Spleen (tissue), 11 donors: ENCODE data around the gene WDR13. TPM values are rescaled to one million over a fixed set of nuclear protein-coding genes. Genes with fewer than 3 reads are reported as not detected.
"Not testable (repeated sequence)": the region's sequence is repeated elsewhere in the genome, so short reads cannot be mapped to it uniquely, and the experiment has no call there.

Source experiments
- DNase-seq: peaks from one replicate; pipeline ENCODE4 v3.0.0-alpha.2; 2020
- H3K27ac ChIP-seq, 8 donors: fragments of 200-600 bp; sonication (generic) in 7 of 8; 1 replicate in 4 of 8; 2 replicates in 4 of 8; pipeline versions ENCODE4 v1.5.0 to v1.8.0; 2016 to 2021; ENCODE audit warnings: inconsistent platforms in 4 of 8, mild to moderate bottlenecking in 4 of 8, moderate library complexity in 1 of 8
- H3K27me3 ChIP-seq, 7 donors: fragments of 200-600 bp; sonication (generic) in 6 of 7; replicated peaks in 1 of 7; 1 replicate in 4 of 7; 2 replicates in 3 of 7; pipeline versions ENCODE4 v1.5.0 to v1.8.0; 2016 to 2021; ENCODE audit warnings: inconsistent platforms in 3 of 7, mild to moderate bottlenecking in 1 of 7
- H3K36me3 ChIP-seq, 6 donors: fragments of 200-600 bp; sonication (generic) in 5 of 6; 1 replicate in 4 of 6; 2 replicates in 2 of 6; pipeline versions ENCODE4 v1.5.0 to v1.8.0; 2016 to 2021; ENCODE audit warnings: inconsistent platforms in 2 of 6
- H3K4me1 ChIP-seq, 6 donors: fragments of 200-600 bp; sonication (generic) in 5 of 6; 1 replicate in 3 of 6; 2 replicates in 3 of 6; pipeline versions ENCODE4 v1.5.0 to v1.8.0; 2016 to 2021; ENCODE audit warnings: inconsistent platforms in 3 of 6
- H3K4me3 ChIP-seq, 8 donors: fragments of 200-600 bp; sonication (generic) in 7 of 8; 1 replicate in 4 of 8; 2 replicates in 4 of 8; pipeline versions ENCODE4 v1.5.0 to v1.8.0; 2016 to 2021; ENCODE audit warnings: inconsistent platforms in 4 of 8, mild to moderate bottlenecking in 4 of 8, moderate library complexity in 2 of 8
- H3K9me3 ChIP-seq, 8 donors: fragments of 200-600 bp; sonication (generic) in 7 of 8; 1 replicate in 4 of 8; 2 replicates in 4 of 8; pipeline versions ENCODE4 v1.5.0 to v1.8.0; 2016 to 2021; ENCODE audit warnings: inconsistent platforms in 4 of 8
- POLR2A ChIP-seq, 3 donors: fragments of 450-650 bp; IDR thresholded peaks; one replicate each; pipeline ENCODE4 v1.5.1; 2017; ENCODE audit warnings: antibody characterized with exemption in 3 of 3, mild to moderate bottlenecking in 1 of 3
- POLR2AphosphoS5 ChIP-seq, 3 donors: sonication (generic); formaldehyde crosslinking; IDR thresholded peaks; one replicate each; pipeline ENCODE4 v1.5.1; 2017; ENCODE audit warnings: antibody characterized with exemption in 3 of 3
- WGBS, 5 donors: extraction: QIAGEN DNeasy Blood & Tissue Kit in 3 of 5; methylation state at CpG; one replicate each; pipeline versions ENCODE4 v1.1.5 to v1.1.7; 2013 to 2018; 5-methylcytosine and 5-hydroxymethylcytosine counted together
- intact Hi-C: fragments of 100-400 bp; cut with DNase I; formaldehyde crosslinking; loops from one replicate; pipeline ENCODE4 v1.15.0; 2023; ENCODE audit warnings: low total_unique reads
- polyA plus RNA-seq, 3 donors: library from polyadenylated mRNA; stranded (reverse); fragments of 200-250 nt; gene quantifications; one replicate each; pipeline ENCODE4 v1.2.1, GENCODE V29; 2013
- small RNA-seq, 4 donors: library from RNA; depleted of rRNA; stranded (forward); fragments of <200 nt; gene quantifications; one replicate each; pipeline ENCODE3, GENCODE V24; 2016
- total RNA-seq, 7 donors: library from RNA; depleted of rRNA in 3 of 7; stranded (reverse); fragments of >200 nt in 3 of 7; fragmentation: NEBNext Ultra II Directional in 4 of 7; extraction: Animal tissue kit (Norgen Biotek cat#: 25700) in 4 of 7; gene quantifications; one replicate each; pipeline versions ENCODE4 v1.1.0 to v1.2.1, GENCODE V29; 2016 to 2021
- TF ChIP-seq, protein P1 (sequence below), 11 experiments: fragments of 200-600 bp in 7 of 11; fragments of 450-650 bp in 4 of 11; sonication (generic) in 4 of 11; IDR thresholded peaks in 8 of 11; conservative IDR thresholded peaks in 3 of 11; 1 replicate in 7 of 11; 2 replicates in 4 of 11; pipeline versions ENCODE4 v1.4.0 to v1.8.0; 2016 to 2021; ENCODE audit warnings: antibody characterized with exemption in 11 of 11, inconsistent platforms in 4 of 11, mild to moderate bottlenecking in 1 of 11
- donor health status: healthy with polysubstance abuse.
- donor health status: DM: no; HTN: no; CAD: no; lungs with moderate emphysema.
- donor health status: DM: no; HTN: no; CAD: no.
- donor health status: Bipolar disorder and iron deficiency.
- donor health status: healthy.
- donor health status: DM: no; HTN: no; CAD: no.
- donor health status: DM: yes; HTN: yes; CAD: no.

The WDR13 gene
- total and polyA plus RNA-seq, 10 donors = 61.2 to 200 (median 85.4) TPM

DNA sequence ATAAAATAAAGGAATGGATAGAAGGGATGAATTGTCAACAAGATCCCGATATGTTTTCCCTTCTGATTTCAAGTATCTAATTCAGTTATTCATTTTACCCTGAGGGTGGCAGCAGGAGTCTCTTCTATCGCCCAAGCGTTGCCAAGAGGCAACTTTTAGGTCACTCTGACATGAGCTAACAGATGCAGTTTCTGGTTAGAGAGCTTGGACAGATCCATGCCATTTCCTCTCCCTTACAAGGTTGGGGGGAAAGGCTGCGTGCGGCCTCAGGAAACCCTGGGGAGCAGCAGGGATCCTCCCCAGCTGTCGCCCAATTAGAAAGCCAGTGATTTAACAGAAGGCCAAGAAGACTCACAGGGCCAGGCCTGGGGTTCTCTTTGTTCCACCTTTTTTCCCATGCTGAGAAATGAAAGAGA is 51.1 kb downstream of the WDR13 start:
- WGBS, 5 donors = 6 to 39% (median 16%) methylated on average over 4 to 6 of the region's 6 CpGs
- no peaks in the 10 kb centered on the region for H3K36me3 ChIP-seq
- intact Hi-C loops = no loop called here
- H3K4me3 ChIP-seq = no peak overlapping the region
- H3K9me3 ChIP-seq = no peaks in the 10 kb centered on the region
- H3K27me3 ChIP-seq = no peaks in the 10 kb centered on the region
- peak overlapping the region in 5 of 8 donors; percentile 15 to 50 (median 37) for H3K27ac ChIP-seq
- H3K4me1 ChIP-seq = peaks cover 0 to 9% (median 6%) of the 10 kb centered on the region in 6 donors
- DNase-seq = peak; percentile 73
- TF ChIP-seq POLR2A (IDR thresholded peaks at IDR 0.05) (no peak), POLR2AphosphoS5 (IDR thresholded peaks at IDR 0.05) (peak in 2 of 3 donors; percentile 16 to 22)
- TF ChIP-seq, protein P1, sequence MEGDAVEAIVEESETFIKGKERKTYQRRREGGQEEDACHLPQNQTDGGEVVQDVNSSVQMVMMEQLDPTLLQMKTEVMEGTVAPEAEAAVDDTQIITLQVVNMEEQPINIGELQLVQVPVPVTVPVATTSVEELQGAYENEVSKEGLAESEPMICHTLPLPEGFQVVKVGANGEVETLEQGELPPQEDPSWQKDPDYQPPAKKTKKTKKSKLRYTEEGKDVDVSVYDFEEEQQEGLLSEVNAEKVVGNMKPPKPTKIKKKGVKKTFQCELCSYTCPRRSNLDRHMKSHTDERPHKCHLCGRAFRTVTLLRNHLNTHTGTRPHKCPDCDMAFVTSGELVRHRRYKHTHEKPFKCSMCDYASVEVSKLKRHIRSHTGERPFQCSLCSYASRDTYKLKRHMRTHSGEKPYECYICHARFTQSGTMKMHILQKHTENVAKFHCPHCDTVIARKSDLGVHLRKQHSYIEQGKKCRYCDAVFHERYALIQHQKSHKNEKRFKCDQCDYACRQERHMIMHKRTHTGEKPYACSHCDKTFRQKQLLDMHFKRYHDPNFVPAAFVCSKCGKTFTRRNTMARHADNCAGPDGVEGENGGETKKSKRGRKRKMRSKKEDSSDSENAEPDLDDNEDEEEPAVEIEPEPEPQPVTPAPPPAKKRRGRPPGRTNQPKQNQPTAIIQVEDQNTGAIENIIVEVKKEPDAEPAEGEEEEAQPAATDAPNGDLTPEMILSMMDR (IDR thresholded peaks at IDR 0.05 in 8 of 11, conservative IDR thresholded peaks at IDR 0.05 in 3 of 11) = peak in 9 of 11 experiments; percentile 12 to 57 (median 40)

DNA sequence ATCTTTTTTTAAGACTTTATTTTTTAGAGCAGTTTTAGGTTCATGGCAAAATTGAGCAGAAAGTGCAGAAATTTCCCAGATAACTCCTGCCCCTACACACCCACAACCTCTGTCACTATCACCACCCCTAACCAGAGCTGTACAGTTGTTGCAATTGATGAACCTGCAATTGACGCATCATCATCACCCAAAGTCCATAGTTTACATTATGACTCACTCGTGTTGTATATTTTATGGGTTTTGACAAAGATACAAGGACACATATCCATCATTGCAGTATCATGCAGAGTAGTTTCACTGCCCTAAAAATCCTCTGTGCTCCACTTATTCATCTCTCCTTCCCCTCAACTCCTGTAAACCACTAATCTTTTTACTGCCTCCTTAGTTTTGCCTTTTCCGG is 51.8 kb downstream of the WDR13 start:
- Histone ChIP-seq H3K36me3 (no peaks in the 10 kb centered on the region), H3K9me3 (no peaks in the 10 kb centered on the region), H3K4me3 (no peak overlapping the region), H3K27me3 (no peaks in the 10 kb centered on the region), H3K27ac (peak overlapping the region in 3 of 8 donors; percentile 37 to 50 (median 40)), H3K4me1 (peaks cover 0 to 9% (median 6%) of the 10 kb centered on the region in 6 donors)
- DNase-seq = no peak
- intact Hi-C loops = no loop called here
- no peak for TF ChIP-seq POLR2AphosphoS5 (IDR thresholded peaks at IDR 0.05)
- no peak for TF ChIP-seq POLR2A (IDR thresholded peaks at IDR 0.05)
- TF ChIP-seq, protein P1 (IDR thresholded peaks at IDR 0.05 in 8 of 11, conservative IDR thresholded peaks at IDR 0.05 in 3 of 11) = no peak
- WGBS, 5 donors = 74 to 97% (median 92%) methylated on average over 3 of the region's 3 CpGs

DNA sequence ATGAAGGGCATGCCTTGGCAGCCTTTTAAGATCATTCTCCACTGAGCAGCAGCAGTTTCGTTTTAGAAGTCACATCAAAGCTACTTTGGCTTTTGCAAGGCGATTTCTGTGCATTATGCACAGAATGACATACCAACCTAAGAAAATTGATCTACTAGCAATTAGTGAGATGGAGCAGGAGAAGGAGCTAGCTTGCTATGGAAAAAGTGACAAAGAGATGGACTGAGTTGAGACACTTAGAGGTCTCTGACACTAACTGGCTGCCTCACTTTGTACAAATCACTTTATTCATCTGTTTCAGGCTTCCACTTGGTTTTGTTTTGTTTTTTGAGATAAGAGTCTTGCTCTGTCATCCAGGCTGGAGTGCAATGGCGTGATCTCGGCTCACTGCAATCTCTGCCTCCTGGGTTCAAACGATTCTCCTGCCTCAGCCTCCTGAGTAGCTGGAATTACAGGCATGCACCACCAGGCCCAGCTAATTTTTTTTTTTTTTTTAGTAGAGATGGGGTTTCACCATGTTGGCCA is 54.8 kb downstream of the WDR13 start:
- H3K4me1 ChIP-seq, H3K27ac ChIP-seq, H3K4me3 ChIP-seq, H3K9me3 ChIP-seq, intact Hi-C loops, DNase-seq, H3K36me3 ChIP-seq, H3K27me3 ChIP-seq: not testable (repeated sequence)
- 72 to 77% (median 74%) methylated on average over 5 of the region's 5 CpGs for WGBS, 5 donors

DNA sequence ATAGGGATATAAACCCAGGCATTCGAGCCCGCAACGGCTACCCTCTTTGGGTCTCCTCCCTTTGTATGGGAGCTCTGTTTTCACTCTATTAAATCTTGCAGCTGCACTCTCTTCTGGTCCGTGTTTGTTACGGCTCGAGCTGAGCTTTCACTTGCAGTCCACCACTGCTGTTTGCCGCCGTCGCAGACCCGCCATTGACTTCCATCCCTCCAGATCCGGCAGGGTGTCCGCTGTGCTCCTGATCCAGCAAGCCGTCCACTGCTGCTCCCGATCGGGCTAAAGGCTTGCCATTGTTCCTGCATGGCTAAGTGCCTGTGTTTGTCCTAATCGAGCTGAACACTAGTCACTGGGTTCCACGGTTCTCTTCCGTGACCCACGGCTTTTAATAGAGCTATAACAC is 57.5 kb downstream of the WDR13 start:
- DNase-seq = peak; percentile 40
- H3K36me3 ChIP-seq, H3K4me1 ChIP-seq, intact Hi-C loops, H3K27me3 ChIP-seq, H3K4me3 ChIP-seq, H3K27ac ChIP-seq, H3K9me3 ChIP-seq: not testable (repeated sequence)
- 73 to 94% (median 74%) methylated on average over 12 to 19 of the region's 19 CpGs for WGBS, 5 donors

Small RNA genes within 50 kb of the gene (small RNA-seq; reads per million reads assigned to genes)
- gene MRPL32P1 = 0 reads per million in 4 donors

Other genes with a start within 250 kb of the WDR13 start
- gene SSX3, start 240.8 kb upstream of the WDR13 start, total RNA-seq = not detected
- not detected for gene SSX3, start 240.8 kb upstream of the WDR13 start, polyA plus RNA-seq
- not detected for gene SSX4, start 214.0 kb upstream of the WDR13 start, total RNA-seq
- gene SSX4, start 214.0 kb upstream of the WDR13 start, polyA plus RNA-seq = not detected
- gene SSX4B, start 185.5 kb upstream of the WDR13 start, total RNA-seq = not detected
- gene SSX4B, start 185.5 kb upstream of the WDR13 start, polyA plus RNA-seq = not detected
- gene SLC38A5, start 127.2 kb upstream of the WDR13 start, total RNA-seq = 10 to 100 TPM; 11.3 to 57.4 (median 21.1) TPM
- gene SLC38A5, start 127.2 kb upstream of the WDR13 start, polyA plus RNA-seq = 10 to 100 TPM; 20.2 to 30.4 (median 23.5) TPM
- 10 to 100 TPM; 27.1 to 58.6 (median 38.5) TPM for gene FTSJ1, start 121.3 kb upstream of the WDR13 start, total RNA-seq
- 10 to 100 TPM; 36.6 to 47.4 (median 41.0) TPM for gene FTSJ1, start 121.3 kb upstream of the WDR13 start, polyA plus RNA-seq
- 10 to 100 TPM in 5 of 7 donors, 1 to 10 TPM in 2; 9.8 to 20.8 (median 14.2) TPM for gene PORCN, start 88.5 kb upstream of the WDR13 start, total RNA-seq
- 1 to 10 TPM; 5.0 to 8.8 (median 7.3) TPM for gene PORCN, start 88.5 kb upstream of the WDR13 start, polyA plus RNA-seq
- gene EBP, start 75.7 kb upstream of the WDR13 start, total RNA-seq = 10 to 100 TPM; 25.1 to 36.3 (median 32.0) TPM
- 10 to 100 TPM; 46.4 to 62.3 (median 57.8) TPM for gene EBP, start 75.7 kb upstream of the WDR13 start, polyA plus RNA-seq
- 10 to 100 TPM; 12.4 to 19.1 (median 16.2) TPM for gene TBC1D25, start 57.8 kb upstream of the WDR13 start, total RNA-seq
- gene TBC1D25, start 57.8 kb upstream of the WDR13 start, polyA plus RNA-seq = 1 to 10 TPM; 4.0 to 8.3 (median 6.1) TPM
- 100 to 1,000 TPM; 155 to 361 (median 203) TPM for gene RBM3, start 23.0 kb upstream of the WDR13 start, total RNA-seq
- 100 to 1,000 TPM; 162 to 224 (median 198) TPM for gene RBM3, start 23.0 kb upstream of the WDR13 start, polyA plus RNA-seq
- gene WAS, start 86.3 kb downstream of the WDR13 start, total RNA-seq = 100 to 1,000 TPM in 5 of 7 donors, 10 to 100 TPM in 2; 99.3 to 169 (median 107) TPM
- gene WAS, start 86.3 kb downstream of the WDR13 start, polyA plus RNA-seq = 10 to 100 TPM; 53.5 to 64.8 (median 56.2) TPM
- 1 to 10 TPM; 6.2 to 9.2 (median 7.4) TPM for gene SUV39H1, start 99.2 kb downstream of the WDR13 start, total RNA-seq
- 1 to 10 TPM; 4.0 to 6.7 (median 4.9) TPM for gene SUV39H1, start 99.2 kb downstream of the WDR13 start, polyA plus RNA-seq
- gene GLOD5, start 164.3 kb downstream of the WDR13 start, total RNA-seq = not detected
- not detected for gene GLOD5, start 164.3 kb downstream of the WDR13 start, polyA plus RNA-seq
- 1 to 10 TPM in 6 of 7 donors, under 1 TPM in 1; 0.38 to 5.5 (median 1.5) TPM for gene GATA1, start 189.1 kb downstream of the WDR13 start, total RNA-seq
- gene GATA1, start 189.1 kb downstream of the WDR13 start, polyA plus RNA-seq = under 1 TPM; 0.15 to 0.61 (median 0.22) TPM
- 100 to 1,000 TPM in 1 of 7 donors, 10 to 100 TPM in 6; 63.8 to 103 (median 82.9) TPM for gene HDAC6, start 204.6 kb downstream of the WDR13 start, total RNA-seq
- gene HDAC6, start 204.6 kb downstream of the WDR13 start, polyA plus RNA-seq = 10 to 100 TPM; 33.9 to 79.7 (median 78.2) TPM
- gene ERAS, start 229.0 kb downstream of the WDR13 start, total RNA-seq = under 1 TPM in 1 of 7 donors, not detected in 6; 0.79 TPM
- under 1 TPM in 2 of 3 donors, not detected in 1; 0.08 to 0.10 TPM for gene ERAS, start 229.0 kb downstream of the WDR13 start, polyA plus RNA-seq
- gene PCSK1N, start 238.1 kb downstream of the WDR13 start, total RNA-seq = under 1 TPM in 3 of 7 donors, not detected in 4; 0.47 to 0.74 (median 0.70) TPM
- gene PCSK1N, start 238.1 kb downstream of the WDR13 start, polyA plus RNA-seq = under 1 TPM; 0.10 to 0.36 (median 0.11) TPM